Measurements from ENCODE around the gene ELP4.

DNA sequence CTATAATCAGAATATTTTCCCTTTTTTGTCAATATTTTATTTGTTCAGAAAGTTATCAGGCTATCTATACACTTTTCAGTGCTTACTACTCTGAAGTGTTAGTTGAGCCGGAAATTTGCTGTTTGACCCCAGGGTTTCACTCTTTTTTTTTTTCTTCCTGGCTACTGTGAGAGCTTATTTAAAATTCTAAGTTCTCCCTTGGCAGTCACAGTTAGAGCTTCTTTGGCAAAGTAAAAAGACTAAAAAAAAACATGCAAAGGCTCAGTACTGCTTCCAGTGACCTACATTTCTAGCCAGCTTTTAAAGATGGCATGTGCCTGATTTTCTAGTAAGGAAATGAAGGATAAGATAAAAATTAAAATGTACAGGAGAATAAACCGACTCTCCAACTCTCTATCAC, 48.4 kb downstream of the ELP4 start:
- TF ChIP-seq EZH2 (IDR thresholded peaks at IDR 0.05; ENCODE audit: insufficient read depth, poor library complexity, severe bottlenecking): no peak
- TF ChIP-seq EZH2phosphoT487 (IDR thresholded peaks at IDR 0.05; ENCODE audit: insufficient read depth, low read depth): no peak

All from GM23248 (cell line).